ENCODE results near the gene DGKA. TPM values are rescaled to one million over a fixed set of nuclear protein-coding genes. Genes with fewer than 3 reads are reported as not detected.
"Not testable (repeated sequence)": the region's sequence is repeated elsewhere in the genome, so short reads cannot be mapped to it uniquely, and the experiment has no call there.

The DGKA gene
- total RNA-seq, 1 donor from 2014 or later: 140 TPM

DNA sequence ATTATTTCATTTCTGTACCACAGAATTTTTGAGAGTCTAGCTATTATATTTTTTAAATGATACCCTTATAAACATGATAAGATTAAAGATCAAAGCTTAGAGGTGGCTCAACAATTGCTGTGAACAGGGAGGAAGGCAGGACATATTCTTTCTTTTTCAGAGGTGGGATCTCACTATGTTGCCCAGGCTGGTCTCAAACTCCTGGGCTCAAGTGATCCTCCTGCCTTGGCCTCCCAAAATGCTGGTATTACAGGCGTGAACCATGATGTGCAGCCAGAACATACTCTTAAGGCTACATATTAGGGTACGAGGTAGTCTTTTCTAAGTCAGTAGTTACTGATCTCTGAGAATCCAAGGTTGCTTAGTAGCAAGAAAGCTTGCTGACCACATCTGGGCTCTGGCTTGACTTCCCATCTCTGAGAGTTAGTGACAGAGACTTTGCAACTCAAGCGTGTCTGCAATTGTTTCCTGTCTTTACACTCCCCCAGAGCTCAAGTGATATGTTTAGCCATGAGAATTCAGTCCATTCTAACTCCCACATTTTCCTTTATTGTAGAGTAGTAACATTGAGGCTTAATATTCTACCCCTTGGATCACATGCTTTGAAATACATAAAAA is 51.5 kb downstream of the DGKA start:
- Histone ChIP-seq H3K4me1 (peaks cover 10% of the 10 kb centered on the region), H3K36me3 (peaks cover 0 to 64% of the 10 kb centered on the region in 2 donors), H3K9me3 (no peaks in the 10 kb centered on the region), H3K4me3 (no peak overlapping the region), H3K27ac (no peak overlapping the region), H3K27me3 (no peaks in the 10 kb centered on the region)
- DNase-seq (ENCODE audit: extremely low spot score in 2 of 2): no peak
- intact Hi-C loops (cut with DNase I): no loop called here
- no peak for TF ChIP-seq POLR2AphosphoS5 (IDR thresholded peaks at IDR 0.05; ENCODE audit: insufficient read depth in 1 of 2, low read depth in 1 of 2)
- TF ChIP-seq, protein P1, sequence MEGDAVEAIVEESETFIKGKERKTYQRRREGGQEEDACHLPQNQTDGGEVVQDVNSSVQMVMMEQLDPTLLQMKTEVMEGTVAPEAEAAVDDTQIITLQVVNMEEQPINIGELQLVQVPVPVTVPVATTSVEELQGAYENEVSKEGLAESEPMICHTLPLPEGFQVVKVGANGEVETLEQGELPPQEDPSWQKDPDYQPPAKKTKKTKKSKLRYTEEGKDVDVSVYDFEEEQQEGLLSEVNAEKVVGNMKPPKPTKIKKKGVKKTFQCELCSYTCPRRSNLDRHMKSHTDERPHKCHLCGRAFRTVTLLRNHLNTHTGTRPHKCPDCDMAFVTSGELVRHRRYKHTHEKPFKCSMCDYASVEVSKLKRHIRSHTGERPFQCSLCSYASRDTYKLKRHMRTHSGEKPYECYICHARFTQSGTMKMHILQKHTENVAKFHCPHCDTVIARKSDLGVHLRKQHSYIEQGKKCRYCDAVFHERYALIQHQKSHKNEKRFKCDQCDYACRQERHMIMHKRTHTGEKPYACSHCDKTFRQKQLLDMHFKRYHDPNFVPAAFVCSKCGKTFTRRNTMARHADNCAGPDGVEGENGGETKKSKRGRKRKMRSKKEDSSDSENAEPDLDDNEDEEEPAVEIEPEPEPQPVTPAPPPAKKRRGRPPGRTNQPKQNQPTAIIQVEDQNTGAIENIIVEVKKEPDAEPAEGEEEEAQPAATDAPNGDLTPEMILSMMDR (IDR thresholded peaks at IDR 0.05): no peak
- TF ChIP-seq POLR2A (IDR thresholded peaks at IDR 0.05): no peak

DNA sequence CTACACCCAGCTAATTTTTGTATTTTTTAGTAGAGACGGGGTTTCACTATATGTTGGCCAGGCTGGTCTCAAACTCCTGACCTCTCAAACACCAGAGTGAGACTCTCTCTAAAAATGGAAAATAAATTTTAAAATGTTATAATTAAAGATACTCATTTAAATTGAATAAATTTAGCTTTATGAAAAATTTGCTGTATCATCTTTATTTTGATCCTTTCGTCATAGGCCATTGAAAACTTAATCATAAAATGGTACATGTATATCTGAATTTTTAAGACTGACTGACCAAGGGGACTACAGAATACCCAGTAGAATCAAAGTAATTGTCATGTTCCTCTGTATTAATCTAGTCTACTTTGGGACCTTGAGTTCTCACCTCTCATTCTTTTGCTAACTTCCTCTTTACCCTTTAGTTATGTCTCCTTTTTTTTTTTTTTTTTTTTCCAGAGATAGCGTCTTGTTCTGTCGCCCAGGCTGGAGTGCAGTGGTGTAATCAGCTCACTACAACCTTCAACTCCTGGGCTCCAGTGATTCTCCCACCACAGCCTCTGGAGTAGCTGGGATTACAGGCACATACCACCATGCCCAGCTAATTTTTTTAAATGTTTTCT is 52.4 kb downstream of the DGKA start:
- H3K4me1 ChIP-seq: peaks cover 6% of the 10 kb centered on the region
- DNase-seq (ENCODE audit: extremely low spot score in 2 of 2): no peak
- H3K9me3 ChIP-seq: no peaks in the 10 kb centered on the region
- no peaks in the 10 kb centered on the region for H3K27me3 ChIP-seq
- no peak overlapping the region for H3K4me3 ChIP-seq
- peaks cover 0 to 73% of the 10 kb centered on the region in 2 donors for H3K36me3 ChIP-seq
- TF ChIP-seq, protein P1 (IDR thresholded peaks at IDR 0.05): no peak
- no peak for TF ChIP-seq POLR2AphosphoS5 (IDR thresholded peaks at IDR 0.05; ENCODE audit: insufficient read depth in 1 of 2, low read depth in 1 of 2)
- no peak for TF ChIP-seq POLR2A (IDR thresholded peaks at IDR 0.05)
- no peak overlapping the region for H3K27ac ChIP-seq
- intact Hi-C loops (cut with DNase I): no loop called here

DNA sequence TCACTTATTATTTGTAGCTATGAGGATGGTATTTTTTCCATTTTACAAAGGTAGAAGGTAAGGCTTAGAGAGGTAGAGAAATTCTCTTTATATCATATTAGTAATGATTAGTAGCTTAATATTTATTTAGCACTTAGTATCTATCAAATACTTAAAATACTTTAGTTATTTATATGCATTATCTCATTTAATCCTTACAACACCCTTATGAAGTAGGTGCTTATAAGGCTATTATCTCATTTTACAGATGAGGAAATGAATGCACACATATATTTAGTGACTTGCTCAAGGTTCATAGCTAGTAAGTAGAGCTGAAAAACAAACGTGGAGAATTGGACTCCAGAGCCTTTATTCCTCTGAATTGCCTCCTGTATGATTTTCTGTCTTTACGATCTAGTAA is 53.9 kb downstream of the DGKA start:
- TF ChIP-seq, protein P1 (IDR thresholded peaks at IDR 0.05): no peak
- TF ChIP-seq POLR2A (IDR thresholded peaks at IDR 0.05) (no peak), POLR2AphosphoS5 (IDR thresholded peaks at IDR 0.05; ENCODE audit: insufficient read depth in 1 of 2, low read depth in 1 of 2) (no peak)
- H3K4me3 ChIP-seq: no peak overlapping the region
- H3K36me3 ChIP-seq: peaks cover 0 to 79% of the 10 kb centered on the region in 2 donors
- H3K9me3 ChIP-seq: no peaks in the 10 kb centered on the region
- H3K27me3 ChIP-seq: no peaks in the 10 kb centered on the region
- DNase-seq (ENCODE audit: extremely low spot score in 2 of 2): no peak
- H3K4me1 ChIP-seq: no peaks in the 10 kb centered on the region
- H3K27ac ChIP-seq: no peak overlapping the region
- intact Hi-C loops (cut with DNase I): no loop called here

DNA sequence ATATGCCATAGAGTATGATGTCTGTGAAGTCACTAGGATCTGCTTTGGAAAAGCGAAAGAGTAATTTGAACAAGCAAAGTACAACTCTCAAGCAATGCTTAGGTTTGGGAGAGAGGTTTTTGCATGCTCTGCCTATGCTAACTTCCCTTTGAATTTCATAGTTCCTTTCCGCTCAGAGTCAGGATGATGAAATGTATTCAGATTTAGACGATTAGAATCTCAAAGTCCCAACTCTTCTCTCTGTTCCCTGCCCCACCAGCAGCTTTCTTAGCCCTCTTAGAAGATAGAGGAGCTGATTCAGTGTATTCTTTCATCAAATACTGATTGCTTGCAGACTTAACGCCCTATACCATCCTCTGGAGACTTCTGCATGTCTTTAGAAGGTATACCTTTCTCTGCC is 54.4 kb downstream of the DGKA start:
- TF ChIP-seq POLR2AphosphoS5 (IDR thresholded peaks at IDR 0.05; ENCODE audit: insufficient read depth in 1 of 2, low read depth in 1 of 2) (no peak), POLR2A (IDR thresholded peaks at IDR 0.05) (no peak)
- TF ChIP-seq, protein P1 (IDR thresholded peaks at IDR 0.05): no peak
- H3K36me3 ChIP-seq: peaks cover 0 to 80% of the 10 kb centered on the region in 2 donors
- H3K27me3 ChIP-seq: no peaks in the 10 kb centered on the region
- DNase-seq (ENCODE audit: extremely low spot score in 2 of 2): no peak
- H3K4me1 ChIP-seq: no peaks in the 10 kb centered on the region
- no peak overlapping the region for H3K27ac ChIP-seq
- H3K9me3 ChIP-seq: no peaks in the 10 kb centered on the region
- intact Hi-C loops (cut with DNase I): no loop called here
- H3K4me3 ChIP-seq: no peak overlapping the region

DNA sequence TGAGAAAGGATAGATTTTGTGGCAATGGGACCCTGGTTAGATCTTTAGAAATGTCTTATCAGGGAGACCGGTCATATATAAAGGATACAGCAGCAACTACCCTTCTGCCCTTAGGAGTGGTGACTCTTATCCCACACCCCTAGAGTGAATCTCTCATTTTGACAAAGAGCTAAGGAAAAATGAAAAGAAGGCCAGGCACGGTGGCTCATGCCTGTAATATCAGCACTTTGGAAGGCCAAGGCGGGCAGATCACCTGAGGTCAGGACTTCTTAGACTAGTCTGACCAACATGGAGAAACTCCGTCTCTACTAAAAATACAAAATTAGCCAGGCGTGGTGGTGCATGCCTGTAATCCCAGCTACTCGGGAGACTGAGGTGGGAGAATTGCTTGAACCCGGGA is 55.0 kb downstream of the DGKA start:
- H3K4me1 ChIP-seq; DNase-seq (ENCODE audit: extremely low spot score in 2 of 2); H3K4me3 ChIP-seq; intact Hi-C loops (cut with DNase I); H3K9me3 ChIP-seq; H3K27me3 ChIP-seq; H3K27ac ChIP-seq: not testable (repeated sequence)
- H3K36me3 ChIP-seq: peaks cover 0 to 80% of the 10 kb centered on the region in 2 donors
